K562 (cell line): ENCODE results near the gene KCNN4. TPM values are rescaled to one million over a fixed set of nuclear protein-coding genes. Genes with fewer than 3 reads are reported as not detected.

Experiments
- BDP1 ChIP-seq: IDR thresholded peaks from 3 replicates; pipeline ENCODE4 v1.6.1; 2011; ENCODE audit not compliant: insufficient read length, insufficient read depth
- CEBPB ChIP-seq: fragments of 450-650 bp; IDR thresholded peaks from 2 replicates; pipeline ENCODE4 v1.6.1; 2016; ENCODE audit warnings: missing genetic modification characterization, missing compliant biosample characterization
- CREB1 ChIP-seq, 2 experiments: sonication (generic) in 1 of 2; formaldehyde crosslinking in 1 of 2; IDR thresholded peaks; 2 replicates each; pipeline versions ENCODE4 v1.6.1 to v1.8.0; 2012 to 2022; ENCODE audit warnings: inconsistent platforms in 1 of 2, mild to moderate bottlenecking in 1 of 2, missing genetic modification reagents in 1 of 2, moderate library complexity in 1 of 2
- NFE2 ChIP-seq: IDR thresholded peaks from 2 replicates; pipeline ENCODE4 v1.6.1; 2014; ENCODE audit warnings: antibody characterized with exemption, low read depth
- RBBP5 ChIP-seq: fragments of 200-600 bp; sonication (generic); IDR thresholded peaks from 2 replicates; pipeline ENCODE4 v1.6.1; 2012; ENCODE audit warnings: borderline replicate concordance, mild to moderate bottlenecking, low read length, control low read depth, inconsistent platforms; ENCODE audit not compliant: insufficient read depth, poor library complexity, severe bottlenecking
- RBM25 ChIP-seq: fragments of 200-400 bp; formaldehyde crosslinking; IDR thresholded peaks from 2 replicates; pipeline ENCODE4 v1.6.1; 2018; ENCODE audit warnings: low read length, low read depth, moderate library complexity; ENCODE audit not compliant: severe bottlenecking
- ZNF316 ChIP-seq: fragments of 450-650 bp; IDR thresholded peaks from 2 replicates; pipeline ENCODE4 v1.6.1; 2016
- polyA plus RNA-seq, 8 experiments: library from polyadenylated mRNA; depleted of rRNA in 4 of 8; stranded (reverse) in 5 of 8; unstranded in 3 of 8; fragments of >200 nt; fragmentation: Nextera tagmentation in 2 of 8; fragmentation: Illumina TruSeq in 1 of 8; extraction: Ambion mirVana in 2 of 8; extraction: Trizol in 1 of 8; gene quantifications; 2 replicates each; pipeline versions ENCODE4 v1.2.1 to v1.2.3, GENCODE V29; 2011 to 2014; ENCODE audit warnings: inconsistent platforms in 1 of 8, missing spikeins in 1 of 8
- total RNA-seq, 7 experiments: library from RNA; depleted of rRNA in 6 of 7; stranded (reverse); fragments of >200 nt in 6 of 7; fragmentation: Illumina TruSeq in 2 of 7; extraction: Trizol in 2 of 7; gene quantifications; 2 replicates each; pipeline versions ENCODE4 v1.2.1 to v1.2.3, GENCODE V29; 2011 to 2021; ENCODE audit warnings: low replicate concordance in 1 of 7
- TF ChIP-seq, protein P1 (sequence below): fragments of 450-650 bp; IDR thresholded peaks from 2 replicates; pipeline ENCODE4 v1.6.1; 2017; ENCODE audit warnings: antibody characterized with exemption, mild to moderate bottlenecking
- TF ChIP-seq, protein P2 (sequence below): sonication (generic); formaldehyde crosslinking; IDR thresholded peaks from 2 replicates; pipeline ENCODE4 v1.8.0; 2022; ENCODE audit warnings: mild to moderate bottlenecking, low read depth, missing genetic modification reagents

Gene KCNN4
- total and polyA plus RNA-seq, 9 of the 15 experiments (the other 6 are each of a cell fraction or from before 2014, with no cell fraction given), result 0.53 to 37.7 (median 25.9) TPM

DNA sequence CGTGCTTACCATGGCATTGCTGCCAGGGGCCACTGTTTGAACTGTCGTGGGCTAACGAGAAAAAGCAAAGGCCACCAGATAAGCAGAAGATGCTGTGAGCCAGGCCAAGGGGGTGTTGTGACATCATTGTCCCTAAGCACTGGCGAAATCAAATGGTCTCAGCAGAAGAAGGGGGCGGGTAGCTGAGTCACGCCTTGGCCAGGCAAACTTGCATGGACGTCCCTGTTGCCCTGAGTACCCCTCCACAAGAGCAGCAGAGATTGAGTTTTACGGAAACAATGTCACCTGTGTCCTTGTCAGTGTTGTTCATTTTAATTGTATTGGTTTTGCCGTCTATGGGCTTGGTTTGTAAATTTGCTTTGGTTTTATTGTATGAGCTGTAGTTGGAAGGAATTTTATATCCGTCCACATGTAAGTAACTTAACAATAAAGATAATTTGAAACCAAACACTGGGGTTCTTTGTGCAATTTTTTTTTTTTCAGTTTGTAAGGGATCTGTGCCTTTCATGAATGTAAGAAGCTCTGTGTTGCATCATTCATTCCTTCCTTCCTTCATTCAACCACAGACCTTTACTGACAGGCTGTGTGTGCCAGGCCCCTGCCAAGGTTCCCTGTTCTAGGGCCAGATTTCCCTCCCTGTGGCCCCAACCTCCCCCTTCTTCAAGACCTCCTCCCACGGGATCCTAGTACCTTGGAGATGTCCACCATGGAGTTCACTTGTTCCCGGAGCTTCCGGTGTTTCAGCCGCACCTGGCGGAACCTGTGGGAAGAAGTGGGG is 12.3 kb downstream of the KCNN4 start (continued):
- 0 out of 2 replicates have a peak, but pooled peaks have one; percentile 42 for TF ChIP-seq CREB1 (IDR thresholded peaks at IDR 0.05)
- TF ChIP-seq CREB1 (CRISPR knock-in tag; IDR thresholded peaks at IDR 0.05), result no peak
- TF ChIP-seq BDP1, result no peak
- peak; percentile 55; the same call in 1 of the 2 replicates for TF ChIP-seq CEBPB (tag)
- TF ChIP-seq NFE2, result peak; percentile 70
- TF ChIP-seq ZNF316, result peak; percentile 37; the same call in 1 of the 2 replicates
- no peak for TF ChIP-seq RBBP5
- TF ChIP-seq, protein P1, sequence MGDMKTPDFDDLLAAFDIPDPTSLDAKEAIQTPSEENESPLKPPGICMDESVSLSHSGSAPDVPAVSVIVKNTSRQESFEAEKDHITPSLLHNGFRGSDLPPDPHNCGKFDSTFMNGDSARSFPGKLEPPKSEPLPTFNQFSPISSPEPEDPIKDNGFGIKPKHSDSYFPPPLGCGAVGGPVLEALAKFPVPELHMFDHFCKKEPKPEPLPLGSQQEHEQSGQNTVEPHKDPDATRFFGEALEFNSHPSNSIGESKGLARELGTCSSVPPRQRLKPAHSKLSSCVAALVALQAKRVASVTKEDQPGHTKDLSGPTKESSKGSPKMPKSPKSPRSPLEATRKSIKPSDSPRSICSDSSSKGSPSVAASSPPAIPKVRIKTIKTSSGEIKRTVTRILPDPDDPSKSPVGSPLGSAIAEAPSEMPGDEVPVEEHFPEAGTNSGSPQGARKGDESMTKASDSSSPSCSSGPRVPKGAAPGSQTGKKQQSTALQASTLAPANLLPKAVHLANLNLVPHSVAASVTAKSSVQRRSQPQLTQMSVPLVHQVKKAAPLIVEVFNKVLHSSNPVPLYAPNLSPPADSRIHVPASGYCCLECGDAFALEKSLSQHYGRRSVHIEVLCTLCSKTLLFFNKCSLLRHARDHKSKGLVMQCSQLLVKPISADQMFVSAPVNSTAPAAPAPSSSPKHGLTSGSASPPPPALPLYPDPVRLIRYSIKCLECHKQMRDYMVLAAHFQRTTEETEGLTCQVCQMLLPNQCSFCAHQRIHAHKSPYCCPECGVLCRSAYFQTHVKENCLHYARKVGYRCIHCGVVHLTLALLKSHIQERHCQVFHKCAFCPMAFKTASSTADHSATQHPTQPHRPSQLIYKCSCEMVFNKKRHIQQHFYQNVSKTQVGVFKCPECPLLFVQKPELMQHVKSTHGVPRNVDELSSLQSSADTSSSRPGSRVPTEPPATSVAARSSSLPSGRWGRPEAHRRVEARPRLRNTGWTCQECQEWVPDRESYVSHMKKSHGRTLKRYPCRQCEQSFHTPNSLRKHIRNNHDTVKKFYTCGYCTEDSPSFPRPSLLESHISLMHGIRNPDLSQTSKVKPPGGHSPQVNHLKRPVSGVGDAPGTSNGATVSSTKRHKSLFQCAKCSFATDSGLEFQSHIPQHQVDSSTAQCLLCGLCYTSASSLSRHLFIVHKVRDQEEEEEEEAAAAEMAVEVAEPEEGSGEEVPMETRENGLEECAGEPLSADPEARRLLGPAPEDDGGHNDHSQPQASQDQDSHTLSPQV, result peak; percentile 43; the same call in 1 of the 2 replicates
- TF ChIP-seq, protein P2, sequence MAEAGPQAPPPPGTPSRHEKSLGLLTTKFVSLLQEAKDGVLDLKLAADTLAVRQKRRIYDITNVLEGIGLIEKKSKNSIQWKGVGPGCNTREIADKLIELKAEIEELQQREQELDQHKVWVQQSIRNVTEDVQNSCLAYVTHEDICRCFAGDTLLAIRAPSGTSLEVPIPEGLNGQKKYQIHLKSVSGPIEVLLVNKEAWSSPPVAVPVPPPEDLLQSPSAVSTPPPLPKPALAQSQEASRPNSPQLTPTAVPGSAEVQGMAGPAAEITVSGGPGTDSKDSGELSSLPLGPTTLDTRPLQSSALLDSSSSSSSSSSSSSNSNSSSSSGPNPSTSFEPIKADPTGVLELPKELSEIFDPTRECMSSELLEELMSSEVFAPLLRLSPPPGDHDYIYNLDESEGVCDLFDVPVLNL (CRISPR knock-in tag), result no peak
- no peak for TF ChIP-seq RBM25
